Fibroblast of skin of left quadriceps (primary cell): ENCODE measurements around the gene PADI3.
A peak's percentile ranks its signal among the peaks of the same experiment; 100 is the strongest.
"Not testable (repeated sequence)": the region's sequence is repeated elsewhere in the genome, so short reads cannot be mapped to it uniquely, and the experiment has no call there.

Experiments
- DNase-seq, 2 experiments: peaks; one replicate each; pipeline ENCODE4 v3.0.0-alpha.2; 2013; ENCODE audit warnings: low read depth in 2 of 2

Gene PADI3

DNA sequence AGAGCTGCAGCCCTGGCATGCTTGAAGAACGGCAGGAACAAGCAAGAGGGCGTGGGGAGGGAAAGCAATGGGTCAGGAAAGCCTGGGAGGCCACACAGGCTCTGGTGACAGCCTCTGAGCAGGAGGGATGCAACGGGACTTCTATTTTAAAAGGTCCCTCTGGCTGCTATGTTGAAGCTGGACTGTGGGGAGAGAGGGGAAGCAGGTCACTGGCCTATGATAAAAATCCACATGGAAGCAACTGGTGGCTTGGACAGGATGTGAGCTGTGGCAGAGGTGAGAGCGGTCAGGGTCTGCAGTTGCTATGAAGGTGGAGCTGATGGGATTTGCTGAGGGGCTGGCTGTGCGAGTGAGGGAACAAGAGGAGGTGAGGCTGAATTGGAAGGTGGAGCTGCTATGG lies 32.8 kb upstream of the PADI3 start:
- DNase-seq, result no peak

DNA sequence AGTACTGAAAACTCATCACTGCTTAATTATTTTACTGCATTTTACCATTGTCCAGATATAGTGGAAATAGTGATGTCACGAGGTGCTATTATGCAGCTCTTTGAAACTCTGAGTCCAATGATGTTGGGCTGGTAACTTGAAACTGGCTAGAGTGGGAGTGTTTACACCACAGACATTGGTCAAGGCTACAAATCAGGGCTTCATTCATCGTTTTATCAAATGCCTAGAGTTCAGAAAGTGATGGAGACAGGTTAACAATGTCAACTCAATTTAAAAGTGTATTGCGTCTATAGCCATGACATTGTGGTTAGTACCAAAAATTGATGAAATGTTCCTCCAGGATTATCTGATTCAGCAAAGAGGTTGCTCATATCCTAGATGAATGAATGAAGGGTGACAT lies 31.3 kb upstream of the PADI3 start:
- DNase-seq, result no peak

DNA sequence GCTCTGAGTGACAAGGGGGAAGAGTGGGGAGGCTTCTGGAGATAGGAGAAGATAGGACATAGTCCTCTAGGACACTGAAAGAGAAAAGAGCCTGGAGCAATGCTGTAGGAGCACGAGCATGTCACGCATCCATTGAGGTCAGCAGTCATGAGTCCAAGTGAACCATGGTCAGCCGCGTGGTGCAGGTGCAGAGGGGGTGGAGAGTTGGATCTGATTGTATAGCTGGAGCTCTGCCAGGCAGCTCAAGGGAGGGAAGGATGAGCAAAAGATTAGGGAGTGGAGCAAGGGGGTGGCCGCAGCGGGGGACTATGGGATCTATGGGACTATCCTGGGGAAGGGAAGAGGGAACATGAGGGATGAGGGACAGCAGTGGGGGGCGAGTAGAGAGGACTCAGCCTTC lies 30.0 kb upstream of the PADI3 start:
- no peak for DNase-seq

DNA sequence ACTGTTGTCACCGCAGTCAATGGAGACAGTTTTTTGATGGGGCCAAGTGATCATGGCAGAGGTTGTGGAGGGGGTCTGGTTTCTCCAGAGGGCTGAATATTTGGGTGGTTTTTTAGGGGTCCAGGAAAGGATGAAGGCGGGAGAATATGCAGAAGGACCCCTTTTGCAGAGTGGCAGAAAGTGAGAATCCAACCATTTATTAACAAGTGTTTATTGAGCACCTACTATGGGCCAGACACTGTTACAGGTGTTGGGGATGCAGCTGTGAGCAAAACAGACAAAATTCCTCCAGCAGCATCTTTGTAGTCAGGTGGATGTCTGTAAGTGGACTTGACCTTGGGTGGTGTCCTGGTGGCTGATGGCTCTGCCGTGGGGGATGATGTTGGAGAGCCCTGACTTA lies 28.6 kb upstream of the PADI3 start:
- no peak for DNase-seq

DNA sequence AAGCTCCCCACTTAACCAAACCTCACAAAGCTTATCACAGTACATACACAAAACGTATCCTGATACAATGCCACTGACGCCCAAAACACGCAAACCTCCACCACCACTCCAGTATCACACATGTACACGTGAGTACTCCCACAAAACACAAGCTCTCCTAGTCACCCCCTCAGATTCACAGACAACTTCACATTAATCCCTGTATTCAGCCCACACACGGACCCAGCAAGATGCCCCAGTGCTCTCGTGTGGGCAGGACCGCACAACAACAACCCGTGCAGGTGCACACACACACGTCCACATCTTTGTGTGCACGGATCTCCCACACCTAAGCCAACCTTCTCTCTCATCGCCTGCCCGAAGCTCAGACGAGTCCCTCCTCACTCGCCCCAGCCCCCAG lies 26.3 kb upstream of the PADI3 start:
- no peak for DNase-seq

DNA sequence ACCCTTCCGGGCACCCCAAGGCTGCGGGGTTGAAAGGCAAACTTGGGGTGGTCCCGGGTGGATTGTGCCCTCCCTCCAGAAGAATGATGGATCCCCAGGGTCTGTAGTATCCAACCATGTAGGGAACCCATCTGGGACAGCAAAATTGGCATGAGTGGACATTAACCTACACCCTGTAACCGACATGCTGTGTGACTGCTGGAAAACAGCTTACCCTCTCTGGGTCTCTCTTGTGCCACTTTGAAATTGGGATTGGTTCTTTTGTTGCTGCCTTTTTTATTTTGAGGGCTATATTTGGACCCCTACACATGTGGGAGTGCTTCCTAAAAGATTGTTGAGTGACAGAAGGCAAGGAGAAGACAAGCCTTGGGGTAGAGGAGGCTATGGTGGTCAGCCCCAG lies 24.5 kb upstream of the PADI3 start:
- DNase-seq, result no peak

DNA sequence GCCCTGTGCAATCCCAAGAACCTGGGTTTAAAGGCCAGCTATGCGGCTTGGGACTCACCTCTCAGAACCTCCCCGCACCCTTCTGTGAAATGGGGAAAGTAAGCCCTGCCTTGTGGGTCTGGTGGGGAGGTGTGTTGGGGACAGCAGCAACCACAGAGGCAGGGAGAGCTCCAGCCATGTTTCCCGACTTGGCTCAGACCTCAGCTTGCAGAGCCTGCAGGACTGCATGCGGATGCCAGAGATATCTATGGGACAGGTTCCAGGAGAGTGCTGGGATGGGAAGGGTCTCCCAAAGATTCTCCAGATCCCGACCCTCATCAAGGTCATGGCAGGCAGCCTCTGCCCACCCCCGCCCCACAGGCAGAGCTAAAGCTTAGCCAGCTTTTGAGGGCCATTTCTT lies 23.8 kb upstream of the PADI3 start:
- no peak for DNase-seq

DNA sequence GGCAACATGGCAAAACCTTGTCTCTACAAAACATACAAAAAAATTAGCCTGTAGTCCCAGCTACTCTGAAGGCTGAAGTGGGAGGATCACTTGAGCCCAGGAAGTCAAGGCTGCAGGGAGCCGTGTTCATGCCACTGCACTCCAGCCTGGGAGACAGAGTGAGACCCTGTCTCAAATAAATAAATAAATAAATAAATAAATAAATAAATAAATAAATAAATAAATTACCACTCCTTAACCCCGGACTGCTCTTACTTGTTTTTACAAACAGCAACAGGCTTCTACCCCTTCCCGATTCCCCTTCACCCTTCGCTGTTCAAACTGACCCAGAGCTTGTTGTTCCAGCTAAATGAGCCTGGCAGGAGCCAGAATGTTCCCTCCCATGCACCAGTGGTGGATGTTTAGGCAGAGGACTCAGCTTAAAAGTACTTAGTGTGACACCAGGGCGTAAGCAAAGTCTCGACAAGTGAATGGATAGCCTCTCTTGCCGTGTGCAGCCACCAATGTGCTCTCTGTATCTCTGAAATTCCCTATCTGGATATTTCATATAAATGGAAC lies 21.5 kb upstream of the PADI3 start:
- DNase-seq, result no peak

DNA sequence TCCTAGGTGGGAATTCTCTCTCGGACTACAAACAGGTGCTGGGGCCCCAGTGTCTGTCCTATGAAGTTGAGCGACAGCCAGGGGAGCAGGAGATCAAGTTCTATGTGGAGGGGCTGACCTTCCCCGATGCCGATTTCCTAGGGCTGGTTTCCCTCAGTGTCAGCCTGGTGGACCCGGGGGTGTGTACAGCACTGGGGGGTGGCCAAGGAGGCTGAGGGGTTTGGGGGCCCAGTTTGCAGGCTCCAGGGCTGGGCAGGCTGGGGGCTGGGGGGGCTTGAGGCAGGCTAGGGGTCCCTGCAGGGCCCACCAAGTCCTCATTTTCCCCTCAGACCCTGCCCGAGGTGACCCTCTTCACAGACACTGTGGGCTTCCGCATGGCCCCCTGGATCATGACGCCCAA lies 20.3 kb upstream of the PADI3 start:
- DNase-seq, result no peak

DNA sequence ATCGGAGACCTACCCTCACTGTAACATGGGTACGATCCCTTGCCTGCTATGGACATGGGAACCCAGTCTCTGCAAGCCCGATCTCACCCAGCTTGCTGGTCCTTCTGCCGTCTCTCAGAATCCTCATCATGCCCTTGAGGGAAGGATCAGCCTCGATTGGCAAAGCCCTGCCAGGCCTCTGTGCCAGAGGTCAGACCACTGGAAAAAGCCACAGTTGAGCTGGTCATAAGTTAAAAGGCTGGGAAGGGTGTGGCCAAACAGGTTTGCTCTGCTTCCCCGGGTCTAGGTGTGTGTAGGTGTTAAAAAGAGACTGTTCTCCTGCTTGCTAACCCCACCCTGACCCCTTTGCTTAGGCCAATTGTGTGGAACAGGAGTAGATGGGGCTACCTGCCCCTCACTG lies 19.5 kb upstream of the PADI3 start:
- DNase-seq, result no peak

DNA sequence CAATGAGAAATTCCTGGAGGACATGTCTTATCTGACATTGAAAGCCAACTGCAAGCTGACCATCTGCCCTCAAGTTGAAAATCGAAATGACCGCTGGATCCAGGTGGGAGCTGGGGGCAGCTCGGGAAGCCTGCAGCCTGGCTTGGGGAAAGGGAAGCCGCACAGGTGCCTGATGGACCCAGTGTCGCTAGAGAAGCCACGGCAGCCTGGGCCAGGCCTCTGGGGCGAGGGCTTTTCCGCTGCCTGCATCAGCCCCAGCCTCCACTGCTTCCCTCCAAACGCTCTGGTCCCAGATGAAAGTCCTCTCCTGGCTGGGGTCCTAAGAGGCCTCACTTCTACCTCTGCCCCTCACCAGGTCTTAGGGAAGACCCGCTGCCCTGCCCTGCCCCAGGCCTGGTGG lies 18.8 kb upstream of the PADI3 start:
- no peak for DNase-seq

DNA sequence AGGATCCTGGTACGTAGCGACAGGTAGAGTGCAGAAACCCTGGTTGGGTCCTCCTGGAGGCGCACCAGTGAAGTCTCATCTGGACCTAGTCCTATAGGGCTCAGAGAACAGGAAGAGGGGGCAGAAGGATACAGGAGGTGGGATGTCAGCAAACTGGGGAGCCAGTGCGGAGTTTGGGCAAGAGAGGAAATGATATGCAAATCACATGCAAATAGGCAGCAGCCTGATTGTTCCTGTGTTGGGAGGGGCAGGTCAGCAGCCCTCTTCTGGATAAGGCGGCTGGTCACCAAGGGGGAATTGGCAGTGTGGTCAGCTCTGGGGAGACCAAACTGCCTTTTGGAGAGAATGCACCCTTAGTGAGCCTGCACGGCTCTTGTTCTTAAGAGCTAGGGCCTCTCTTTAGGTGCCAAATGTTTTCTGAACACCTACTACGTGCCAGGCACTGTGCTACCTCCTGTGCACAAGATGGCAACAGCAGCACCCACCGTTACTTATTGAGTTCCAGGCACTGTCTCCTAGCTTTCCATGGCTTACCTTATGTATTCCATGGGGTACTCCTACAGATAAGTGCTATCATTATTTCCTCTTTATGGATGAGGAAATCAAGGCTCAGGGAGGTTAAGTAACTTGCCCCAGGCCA lies 18.1 kb upstream of the PADI3 start:
- no peak for DNase-seq

DNA sequence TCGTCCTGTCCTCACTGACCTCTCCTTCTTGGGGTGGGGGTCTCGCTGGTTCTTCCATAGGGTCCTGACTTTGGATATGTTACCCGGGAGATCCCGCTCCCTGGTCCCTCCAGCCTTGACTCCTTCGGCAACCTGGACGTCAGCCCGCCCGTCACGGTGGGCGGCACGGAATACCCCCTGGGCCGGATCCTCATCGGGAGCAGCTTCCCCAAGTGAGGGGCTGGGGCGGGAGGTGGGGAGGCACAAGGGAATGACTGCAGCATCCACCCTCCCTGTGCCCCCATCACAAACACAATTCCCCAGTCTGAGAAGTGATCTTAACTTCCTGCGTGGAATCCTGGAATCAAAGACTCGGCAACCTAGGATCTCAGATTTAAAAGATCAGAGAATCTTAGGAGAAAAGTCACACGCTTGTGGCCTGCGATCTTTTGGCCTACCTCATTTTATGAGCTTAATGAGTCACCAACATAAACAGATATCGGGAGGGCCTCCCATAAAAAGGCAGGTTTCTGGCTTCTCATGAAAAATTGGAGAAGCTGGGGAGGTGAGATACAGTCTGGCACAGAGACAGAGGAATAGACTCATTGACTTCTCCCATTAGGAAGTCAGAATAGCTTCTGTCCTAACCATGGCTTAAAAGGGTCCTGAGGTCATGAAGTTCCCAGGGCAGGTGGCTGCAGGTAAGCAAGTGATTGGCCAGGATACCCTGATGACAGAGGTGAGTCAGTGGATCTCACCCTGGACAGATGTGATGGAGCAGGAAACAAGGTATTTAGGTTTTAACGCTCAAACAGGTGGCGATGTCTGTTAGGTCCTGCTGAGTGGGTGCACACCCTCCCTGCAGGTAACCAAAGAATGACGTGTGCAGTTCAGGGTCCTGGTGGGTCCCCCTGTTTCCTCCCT lies 15.9 kb upstream of the PADI3 start:
- peak; percentile 72 to 75 for DNase-seq

DNA sequence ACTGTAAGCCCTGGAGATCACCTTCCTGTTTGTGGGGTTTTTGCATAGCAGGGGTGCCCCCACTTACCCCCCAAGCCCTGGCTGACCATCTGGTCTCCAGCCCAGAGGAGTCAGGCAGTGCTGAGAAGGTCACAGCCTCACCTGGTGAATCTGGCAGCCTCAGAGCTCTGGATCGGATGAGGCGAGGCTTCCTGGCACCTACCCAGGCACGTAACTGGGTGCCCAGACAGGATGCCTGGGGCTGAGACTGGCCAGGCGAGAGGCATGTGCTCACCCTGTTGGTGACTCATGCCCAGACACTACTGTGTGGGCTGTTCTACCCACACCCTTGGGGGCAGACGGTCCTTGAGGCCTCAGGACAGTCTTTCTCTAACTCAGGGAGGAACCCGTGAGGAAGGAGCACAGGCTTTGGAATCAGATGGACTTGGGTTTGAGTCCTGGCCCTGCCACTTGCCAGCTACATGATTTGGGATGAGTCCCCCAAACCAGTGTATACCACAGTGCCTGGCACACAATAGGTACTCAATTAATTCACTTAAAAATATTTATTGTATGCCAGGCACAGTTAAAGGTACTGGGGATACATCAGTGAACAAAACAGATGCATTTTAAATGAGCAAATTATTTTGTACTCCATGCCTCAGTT lies 15.1 kb upstream of the PADI3 start:
- peak; percentile 55 to 56 for DNase-seq

DNA sequence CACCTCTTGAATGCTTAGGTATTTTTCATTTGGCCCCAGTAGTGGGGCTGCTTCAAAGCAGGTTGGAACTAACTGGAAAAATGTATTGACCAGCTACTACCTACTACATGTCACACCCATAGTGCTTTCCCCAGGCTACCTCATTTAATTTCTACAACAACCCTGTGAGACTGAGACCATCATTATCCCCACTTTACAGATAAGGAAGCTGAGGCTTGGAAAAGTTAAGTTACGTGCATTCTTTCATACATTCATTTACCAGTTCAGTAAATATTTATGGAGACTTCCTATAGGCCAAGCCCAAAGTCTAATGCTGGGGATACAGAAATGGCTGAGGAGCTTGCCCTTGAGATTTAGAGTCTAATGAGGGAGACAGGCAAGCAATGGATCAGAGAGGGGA lies 14.5 kb upstream of the PADI3 start:
- no peak for DNase-seq

DNA sequence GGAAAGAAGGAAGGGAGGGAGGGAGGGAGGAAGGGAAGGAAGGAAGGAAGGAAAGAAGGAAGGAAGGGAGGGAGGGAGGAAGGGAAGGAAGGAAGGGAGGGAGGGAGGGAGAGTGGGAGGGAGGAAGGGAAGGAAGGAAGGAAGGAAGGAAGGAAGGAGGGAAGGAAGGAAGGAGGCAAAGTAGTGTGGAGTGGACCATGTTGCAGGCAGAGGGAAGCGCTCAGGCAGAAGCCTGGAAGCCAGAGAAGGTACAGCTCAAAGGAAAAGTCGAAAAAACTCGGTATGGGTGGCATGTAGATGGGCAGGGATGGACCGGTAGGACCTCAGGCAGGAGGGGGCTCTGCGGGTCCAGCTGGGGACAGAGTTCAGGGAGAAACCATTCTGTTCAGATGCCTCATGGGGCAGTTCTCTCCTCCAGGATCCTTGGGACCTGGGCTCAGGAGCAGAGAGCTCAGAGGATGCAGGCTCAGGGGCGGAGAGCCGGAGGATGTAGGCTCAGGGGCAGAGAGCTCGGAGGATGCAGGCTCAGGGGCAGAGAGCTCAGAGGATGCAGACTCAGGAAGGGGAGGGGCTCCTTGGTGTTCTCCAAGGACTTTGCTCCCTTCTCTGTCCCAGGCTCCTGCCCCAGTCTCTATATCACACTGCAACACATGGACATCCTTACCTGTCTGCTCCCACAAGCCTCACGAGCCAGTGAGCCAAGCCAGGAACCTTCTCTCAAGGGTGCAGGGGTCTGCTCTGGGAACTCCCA lies 13.6 kb upstream of the PADI3 start:
- no peak for DNase-seq

DNA sequence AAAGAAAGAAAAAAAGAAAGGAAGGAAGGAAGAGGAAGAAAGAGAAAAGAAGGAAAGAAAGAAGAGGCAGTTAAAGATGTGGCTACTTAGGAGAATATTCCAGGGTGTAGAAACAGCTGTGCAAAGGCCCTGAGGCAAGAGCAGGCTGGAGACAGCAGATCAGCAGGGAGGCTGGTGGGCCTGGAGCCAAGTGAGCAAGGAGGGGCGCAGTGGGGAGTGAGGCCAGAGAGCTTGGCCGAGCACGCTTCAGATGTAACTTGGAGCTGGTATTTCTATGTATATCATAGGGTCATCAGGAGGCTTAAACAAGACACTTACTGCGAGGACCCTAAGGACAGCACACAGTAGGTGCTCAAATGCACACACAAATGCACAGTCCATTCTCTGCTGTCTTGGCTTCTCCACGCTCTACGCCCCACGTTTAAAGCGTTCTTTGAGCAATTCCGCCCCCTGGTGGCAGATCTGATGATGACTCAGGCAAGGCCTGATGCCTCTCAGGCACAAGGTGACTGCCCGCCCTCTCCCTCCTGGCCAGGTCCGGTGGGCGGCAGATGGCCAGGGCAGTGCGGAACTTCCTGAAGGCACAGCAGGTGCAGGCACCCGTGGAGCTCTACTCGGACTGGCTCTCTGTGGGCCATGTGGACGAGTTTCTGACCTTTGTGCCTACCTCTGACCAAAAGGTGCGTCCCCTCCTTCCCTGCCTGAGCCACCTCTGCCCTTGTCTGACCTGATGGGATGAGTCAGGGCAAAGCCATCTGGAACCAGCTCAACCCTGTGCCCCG lies 11.9 kb upstream of the PADI3 start:
- peak; percentile 55 to 63 for DNase-seq

DNA sequence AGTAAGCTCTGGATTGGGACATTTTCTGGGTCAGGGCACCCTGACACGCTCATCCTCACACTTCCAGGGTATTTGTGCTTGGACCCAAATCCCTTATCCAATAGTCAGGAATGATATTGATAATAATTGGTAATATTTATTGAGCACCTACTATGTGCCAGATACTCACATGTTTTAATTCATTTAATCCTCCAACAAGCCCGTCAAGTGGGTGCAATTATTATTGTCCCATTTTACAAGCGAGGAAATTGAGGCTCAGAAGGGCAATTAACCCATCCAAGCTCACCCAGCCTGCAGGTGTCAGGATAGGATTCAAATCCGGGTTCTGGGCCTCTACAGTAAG lies 11.4 kb upstream of the PADI3 start:
- DNase-seq, result no peak

DNA sequence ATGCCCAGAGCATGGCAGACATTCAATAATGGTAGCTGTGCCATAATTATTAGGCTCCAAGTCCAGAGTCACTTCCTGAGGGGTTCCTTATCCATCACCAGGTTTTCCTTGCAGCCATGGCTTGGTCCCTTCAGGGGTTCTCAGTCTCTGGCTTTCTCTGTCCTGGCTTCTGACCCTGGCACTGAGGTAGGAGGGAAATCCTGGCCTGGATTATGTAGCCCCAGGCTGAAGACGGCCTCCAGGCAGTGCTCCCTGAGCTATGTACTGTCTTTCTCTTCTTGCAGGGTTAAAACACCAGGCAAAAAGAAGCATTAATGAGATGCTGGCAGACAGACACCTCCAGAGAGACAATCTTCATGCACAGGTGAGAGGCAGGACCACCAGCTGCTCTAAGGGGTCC lies 9.5 kb upstream of the PADI3 start:
- peak; percentile 74 to 85 for DNase-seq

DNA sequence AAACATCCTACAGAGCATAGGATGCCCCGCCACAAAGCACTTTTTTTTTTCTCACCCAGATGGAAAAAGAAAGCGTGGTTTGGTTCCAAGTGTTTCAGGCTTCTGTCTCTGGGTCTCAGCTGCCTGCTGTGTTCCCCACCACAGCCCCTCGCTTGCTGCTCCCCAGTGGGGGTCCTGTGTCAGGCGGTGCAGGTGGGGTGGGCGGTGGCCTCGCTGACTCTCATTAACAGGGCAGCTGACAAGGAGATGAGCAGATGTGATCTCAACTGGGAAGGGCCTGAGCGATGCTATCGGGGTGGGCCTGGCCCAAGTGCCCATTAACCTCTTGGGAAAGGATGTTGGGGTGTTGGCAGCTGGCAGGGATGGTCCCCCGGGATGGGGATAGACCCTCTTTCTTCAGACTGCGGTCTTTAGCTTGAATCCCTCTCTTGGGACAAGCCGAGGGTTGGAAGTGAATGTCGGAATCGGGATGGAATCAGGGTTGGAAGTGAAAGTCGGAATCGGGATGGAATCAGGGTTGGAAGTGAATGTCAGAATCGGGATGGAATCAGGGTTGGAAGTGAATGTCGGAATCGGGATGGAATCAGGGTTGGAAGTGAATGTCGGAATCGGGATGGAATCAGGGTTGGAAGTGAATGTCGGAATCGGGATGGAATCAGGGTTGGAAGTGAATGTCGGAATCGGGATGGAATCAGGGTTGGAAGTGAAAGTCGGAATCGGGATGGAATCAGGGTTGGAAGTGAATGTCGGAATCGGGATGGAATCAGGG lies 7.7 kb upstream of the PADI3 start:
- not testable (repeated sequence) for DNase-seq

DNA sequence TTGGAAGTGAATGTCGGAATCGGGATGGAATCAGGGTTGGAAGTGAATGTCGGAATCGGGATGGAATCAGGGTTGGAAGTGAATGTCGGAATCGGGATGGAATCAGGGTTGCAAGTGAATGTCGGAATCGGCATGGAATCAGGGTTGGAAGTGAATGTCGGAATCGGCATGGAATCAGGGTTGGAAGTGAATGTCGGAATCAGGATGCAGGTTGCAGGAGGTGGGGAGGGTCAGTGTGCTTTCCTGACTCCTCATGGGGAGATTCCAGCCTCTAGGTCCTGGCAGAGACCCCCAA lies 7.2 kb upstream of the PADI3 start:
- not testable (repeated sequence) for DNase-seq
